ELF-1 (cell line): Measurements from ENCODE around the gene ING5.
"Not testable (repeated sequence)": the region's sequence is repeated elsewhere in the genome, so short reads cannot be mapped to it uniquely, and the experiment has no call there.

Source experiments
- DNase-seq: peaks from one replicate; pipeline ENCODE4 v3.0.0-alpha.2; 2016; ENCODE audit warnings: low read depth, low spot score

Gene ING5

GRCh38 chr2:241739177-241739576 is 37.3 kb downstream of the ING5 start:
- DNase-seq: no peak

- no peak for DNase-seq
Observed at GRCh38 chr2:241739651-241740050, 37.8 kb downstream of the ING5 start.

- no peak for DNase-seq
Observed at GRCh38 chr2:241741016-241741415, 39.2 kb downstream of the ING5 start.

DNA sequence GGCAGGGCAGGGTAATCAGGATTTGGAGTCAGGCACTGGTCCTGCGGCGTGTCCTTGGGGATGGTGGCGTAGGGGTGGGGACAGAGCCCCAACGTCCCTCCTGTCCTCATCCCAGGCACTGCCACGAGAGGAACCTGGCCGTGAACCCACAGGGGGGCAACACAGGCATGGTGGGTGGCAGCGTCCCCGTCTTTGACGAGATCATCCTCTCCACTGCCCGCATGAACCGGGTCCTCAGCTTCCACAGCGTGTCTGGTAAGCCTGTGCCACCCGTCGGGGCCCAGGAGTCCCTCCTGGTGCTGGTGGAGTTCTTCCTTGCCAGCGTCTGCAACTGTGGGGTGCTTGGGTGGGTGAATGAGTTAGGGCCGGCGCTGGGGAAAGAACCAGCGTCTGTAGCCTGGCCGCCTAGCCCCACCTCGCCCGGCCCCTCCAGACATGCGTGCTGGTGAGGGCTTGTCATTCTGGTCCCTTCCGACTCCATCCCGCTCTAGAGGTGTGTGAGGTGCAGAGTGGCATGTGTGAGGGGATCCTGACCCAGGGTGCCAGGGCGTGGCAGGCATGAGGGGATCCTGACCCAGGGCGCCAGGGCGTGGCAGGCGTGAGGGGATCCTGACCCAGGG is 40.6 kb downstream of the ING5 start:
- no peak for DNase-seq

- DNase-seq: not testable (repeated sequence)
Observed at GRCh38 chr2:241743008-241743407, 41.2 kb downstream of the ING5 start.

DNA sequence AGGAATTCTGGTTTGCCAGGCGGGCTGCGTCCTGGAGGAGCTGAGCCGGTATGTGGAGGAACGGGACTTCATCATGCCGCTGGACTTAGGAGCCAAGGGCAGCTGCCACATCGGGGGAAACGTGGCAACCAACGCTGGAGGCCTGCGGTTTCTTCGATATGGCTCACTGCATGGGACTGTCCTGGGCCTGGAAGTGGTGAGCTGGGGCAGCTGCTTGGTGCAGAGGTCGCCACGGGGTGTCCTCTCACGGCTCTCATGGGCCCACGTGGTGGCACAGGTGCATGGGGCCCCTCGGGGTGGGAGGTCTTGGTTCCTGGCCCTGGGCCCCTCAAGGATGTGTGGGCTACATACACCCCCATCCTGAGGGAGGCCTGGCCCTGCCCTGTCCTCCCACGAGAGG is 41.8 kb downstream of the ING5 start:
- no peak for DNase-seq

GRCh38 chr2:241744028-241744754 is 42.4 kb downstream of the ING5 start:
- no peak for DNase-seq

DNA sequence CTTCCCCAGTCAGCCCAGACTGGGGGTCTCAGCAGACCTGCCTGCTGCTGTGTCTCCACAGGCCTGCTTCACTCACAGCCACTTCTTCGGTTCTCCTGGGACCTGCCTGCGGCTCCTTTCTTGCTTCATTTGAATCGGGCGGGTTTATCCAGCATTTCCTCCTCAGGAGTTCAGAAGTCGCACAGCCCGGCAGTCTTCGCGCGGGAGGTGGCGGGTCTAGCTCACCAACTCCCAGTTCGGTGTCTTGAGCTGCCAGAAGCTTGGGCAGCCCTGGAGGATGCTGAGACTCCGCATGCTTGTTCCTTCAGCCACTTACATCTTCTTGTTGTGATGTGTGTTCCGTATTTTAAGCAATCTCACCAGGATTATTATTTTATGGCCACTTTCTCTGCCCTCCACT is 43.4 kb downstream of the ING5 start:
- peak; percentile 26 for DNase-seq

GRCh38 chr2:241746084-241746483 is 44.2 kb downstream of the ING5 start:
- no peak for DNase-seq

GRCh38 chr2:241748468-241749256 is 46.8 kb downstream of the ING5 start:
- DNase-seq: no peak

GRCh38 chr2:241750076-241750840 is 48.4 kb downstream of the ING5 start:
- DNase-seq: no peak

GRCh38 chr2:241751152-241751551 is 49.3 kb downstream of the ING5 start:
- DNase-seq: no peak

- DNase-seq: no peak
Observed at GRCh38 chr2:241751776-241752175, 49.9 kb downstream of the ING5 start.

- DNase-seq: no peak
Observed at GRCh38 chr2:241752253-241752652, 50.4 kb downstream of the ING5 start.

DNA sequence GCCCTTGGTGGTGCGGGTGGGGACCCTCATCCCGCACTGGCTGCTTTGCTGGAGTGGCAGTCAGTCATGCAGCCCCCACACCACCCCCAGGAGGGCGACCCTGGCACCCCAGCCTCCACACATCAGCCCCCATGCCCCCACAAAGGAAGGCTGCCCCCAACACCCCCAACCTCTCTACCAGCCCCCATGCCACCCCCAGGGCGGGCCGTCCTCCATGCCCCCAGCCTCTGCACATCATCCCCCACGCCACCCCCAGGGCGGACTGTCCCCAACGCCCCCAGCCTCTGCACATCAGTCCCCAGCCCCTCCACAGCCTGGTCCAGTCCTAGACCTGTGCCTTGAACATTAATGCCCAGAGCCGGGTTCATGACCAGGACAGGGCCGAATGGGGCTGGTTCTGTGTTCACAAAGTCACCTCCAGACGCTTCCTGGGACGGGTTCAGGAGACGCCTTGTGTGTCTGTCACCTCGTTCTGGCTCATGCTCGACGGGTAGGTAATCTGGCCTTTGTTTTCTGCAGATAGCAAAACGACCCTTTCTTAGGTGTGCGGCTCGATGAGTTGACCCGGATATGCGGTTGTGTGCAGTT is 50.9 kb downstream of the ING5 start:
- no peak for DNase-seq

DNA sequence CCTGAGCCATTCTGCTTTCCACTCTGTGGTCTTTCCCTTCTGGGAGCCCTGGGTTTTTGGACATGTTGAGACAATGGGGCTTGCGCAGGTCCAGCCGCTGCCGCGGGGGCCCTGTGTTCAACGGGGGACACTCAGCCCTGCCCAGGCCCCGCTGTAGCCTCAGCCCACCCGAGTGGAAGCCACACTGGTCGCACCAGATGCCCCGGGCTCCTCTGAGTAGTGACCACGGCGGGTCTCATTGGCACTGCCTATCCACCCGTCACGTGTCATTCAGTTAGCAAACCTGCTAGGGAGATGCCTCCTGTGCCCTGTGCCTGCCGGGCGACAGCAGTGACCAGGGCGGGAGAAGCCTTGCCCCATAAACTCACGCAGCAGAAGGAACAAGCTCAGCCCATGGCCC is 51.7 kb downstream of the ING5 start:
- no peak for DNase-seq

DNA sequence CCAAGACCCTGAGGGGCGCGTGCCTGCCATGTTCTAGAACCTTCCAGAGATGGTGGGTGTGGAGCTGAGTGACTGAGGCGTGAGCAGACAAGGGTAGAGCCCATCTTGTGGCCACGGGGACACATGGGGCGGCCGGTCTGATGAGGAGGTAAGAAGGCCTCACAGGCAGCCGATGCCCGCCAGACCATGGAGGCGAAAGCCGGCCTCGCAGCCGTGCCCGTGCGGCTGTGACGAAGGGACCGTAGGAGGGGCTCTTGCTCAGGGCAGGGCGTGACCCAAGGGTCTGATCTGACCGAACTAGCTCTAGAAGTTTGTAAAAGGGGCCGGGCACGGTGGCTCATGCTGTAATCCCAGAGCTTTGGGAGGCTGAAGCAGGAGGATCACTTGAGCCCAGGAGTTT is 52.2 kb downstream of the ING5 start:
- DNase-seq: no peak

DNA sequence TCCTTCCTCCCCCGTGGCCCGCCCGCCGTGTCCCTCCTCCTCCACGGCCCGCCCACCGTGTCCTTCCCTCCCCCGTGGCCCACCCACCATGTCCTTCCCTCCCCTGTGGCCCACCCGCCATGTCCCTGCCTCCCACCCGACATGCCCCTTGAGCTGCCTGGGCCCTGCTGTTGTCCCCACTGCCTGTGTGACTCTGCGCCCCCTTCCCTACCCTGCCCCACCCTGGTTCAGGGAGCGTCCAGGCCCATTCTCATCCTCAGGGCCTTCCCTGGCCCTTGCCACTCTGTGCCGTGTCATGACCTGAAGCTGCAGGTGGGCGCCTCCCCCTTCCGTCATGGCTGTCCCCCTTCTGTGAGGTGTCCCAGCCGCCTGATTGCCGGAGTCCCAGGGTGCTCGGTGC is 53.3 kb downstream of the ING5 start:
- no peak for DNase-seq

GRCh38 chr2:241755777-241756176 is 53.9 kb downstream of the ING5 start:
- DNase-seq: no peak

GRCh38 chr2:241759067-241759807 is 57.4 kb downstream of the ING5 start:
- DNase-seq: no peak

DNA sequence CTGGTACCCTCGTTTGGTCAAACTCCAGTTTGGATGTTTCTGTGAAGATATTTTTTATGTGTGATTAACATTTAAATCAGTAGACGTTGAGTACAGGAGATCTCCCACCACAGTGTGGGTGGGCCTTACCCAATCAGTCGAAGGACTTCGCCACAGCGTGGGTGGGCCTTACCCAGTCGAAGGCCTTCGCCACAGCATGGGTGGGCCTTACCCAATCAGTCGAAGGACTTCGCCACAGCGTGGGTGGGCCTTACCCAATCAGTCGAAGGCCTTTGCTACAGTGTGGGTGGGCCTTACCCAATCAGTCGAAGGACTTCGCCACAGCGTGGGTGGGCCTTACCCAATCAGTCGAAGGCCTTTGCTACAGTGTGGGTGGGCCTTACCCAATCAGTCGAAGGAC is 58.1 kb downstream of the ING5 start:
- not testable (repeated sequence) for DNase-seq
